GM18909 (cell line): ENCODE measurements around the gene SCP2D1.
"Not testable (repeated sequence)": the region's sequence is repeated elsewhere in the genome, so short reads cannot be mapped to it uniquely, and the experiment has no call there.

ENCODE experiments used
- ATAC-seq: cut with Tn5 transposase; IDR thresholded peaks from one replicate; pipeline ENCODE4 v1.9.1; 2021; ENCODE audit warnings: mild to moderate bottlenecking; ENCODE audit not compliant: unreplicated experiment, poor library complexity

Gene SCP2D1

GRCh38 chr20:18813483-18813882, at the start of gene SCP2D1:
Gene SCP2D1 (plus strand): TSS chr20:18813783. CDS start chr20:18813816, 33 bp downstream.
- ATAC-seq: no peak

DNA sequence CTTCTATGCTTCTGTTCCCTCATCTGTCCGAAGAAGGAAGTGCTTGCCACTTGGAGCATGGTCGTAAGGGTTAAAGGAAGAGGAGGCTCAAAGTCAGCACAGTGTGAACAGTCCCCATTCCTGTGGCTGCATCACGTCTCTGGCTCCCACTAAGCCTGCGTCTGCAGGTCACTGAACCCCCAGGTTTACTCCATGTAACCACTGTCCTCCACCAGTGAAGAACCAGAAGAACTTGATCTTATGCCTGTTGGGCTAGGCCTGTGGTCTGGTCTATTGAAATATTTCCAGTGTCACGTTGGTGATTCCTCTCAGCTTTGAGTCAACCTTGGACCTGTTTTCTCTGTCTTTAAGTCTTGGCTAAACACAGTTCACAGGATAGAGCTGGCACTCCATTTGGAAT, 45.9 kb upstream of the SCP2D1 start:
- no peak for ATAC-seq

GRCh38 chr20:18773566-18773965, 40.0 kb upstream of the SCP2D1 start:
- no peak for ATAC-seq

GRCh38 chr20:18774207-18774606, 39.4 kb upstream of the SCP2D1 start:
- ATAC-seq: no peak

DNA sequence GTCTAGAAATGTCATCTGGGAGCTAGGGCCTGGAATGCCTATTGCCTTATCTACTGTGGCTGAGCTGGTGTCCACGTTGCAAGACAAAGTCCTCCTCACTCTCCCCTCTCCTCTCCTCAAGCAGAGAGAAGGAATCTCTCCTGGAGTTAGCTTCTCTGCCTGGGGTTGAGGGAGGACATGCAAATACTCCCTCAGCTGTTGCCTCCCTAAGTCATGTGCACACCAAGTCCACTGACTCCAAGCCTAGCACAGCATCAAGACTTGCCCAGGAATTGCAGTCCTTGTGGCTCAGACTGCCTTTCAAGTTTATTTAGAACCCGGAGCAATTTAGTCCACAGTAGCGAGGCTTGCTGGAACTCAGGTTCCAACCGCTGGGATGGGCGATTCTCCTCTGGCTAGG, 38.0 kb upstream of the SCP2D1 start:
- no peak for ATAC-seq

GRCh38 chr20:18778690-18779392, 34.7 kb upstream of the SCP2D1 start:
- ATAC-seq: no peak

DNA sequence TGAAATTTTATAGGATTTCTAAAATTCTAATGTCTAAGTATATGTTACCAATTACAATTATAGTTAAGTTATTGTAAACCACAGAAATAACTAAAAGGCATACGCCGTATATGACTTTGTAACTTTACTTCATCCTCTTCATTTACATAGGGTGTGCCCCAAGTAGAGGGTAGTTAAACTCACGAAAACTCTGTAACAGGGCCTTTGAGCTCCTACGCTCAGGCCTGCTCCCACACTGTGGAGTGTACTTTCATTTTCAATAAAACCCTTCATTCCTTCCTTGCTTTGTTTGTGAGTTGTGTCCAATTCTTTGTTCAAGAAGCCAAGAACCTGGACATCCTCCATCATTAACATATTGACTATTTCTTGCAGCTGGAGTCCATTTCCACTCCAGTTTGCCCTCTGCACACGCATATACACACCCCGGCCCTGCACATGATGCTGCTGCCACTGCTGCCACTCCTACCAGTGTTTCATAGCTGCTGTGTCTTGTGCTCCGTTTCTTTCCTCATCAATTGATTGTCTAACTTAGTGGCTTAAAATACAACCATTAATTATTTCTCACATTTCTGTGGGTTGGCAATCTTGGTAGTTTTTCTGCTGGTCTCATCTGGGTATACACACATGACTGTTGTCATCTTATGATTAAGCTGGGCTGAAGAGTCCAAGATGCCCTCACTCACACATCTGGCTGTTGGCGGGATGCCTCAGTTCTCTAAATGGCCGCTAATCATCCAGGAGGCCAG, 33.0 kb upstream of the SCP2D1 start:
- ATAC-seq: no peak

DNA sequence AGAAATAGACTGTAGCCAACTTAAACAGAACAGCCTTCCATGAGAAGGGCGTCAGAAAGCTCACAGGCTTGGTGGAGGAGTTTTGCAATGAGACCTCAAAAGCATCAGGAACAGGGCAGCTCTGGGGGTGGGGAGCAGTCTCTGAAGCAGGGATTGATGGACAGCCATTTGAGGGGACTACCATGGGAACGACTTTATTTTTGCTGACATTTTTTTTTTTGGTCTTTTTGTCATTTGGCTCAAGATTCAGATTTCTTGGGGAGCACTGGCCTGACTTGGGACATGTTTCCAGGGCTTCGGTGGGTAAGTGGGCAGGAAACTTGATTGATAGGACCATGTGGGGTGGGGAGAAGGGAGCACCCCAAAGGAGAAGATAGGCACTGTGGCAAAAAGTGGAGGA, 32.1 kb upstream of the SCP2D1 start:
- ATAC-seq: no peak

GRCh38 chr20:18783385-18783959, 30.1 kb upstream of the SCP2D1 start:
- ATAC-seq: no peak

DNA sequence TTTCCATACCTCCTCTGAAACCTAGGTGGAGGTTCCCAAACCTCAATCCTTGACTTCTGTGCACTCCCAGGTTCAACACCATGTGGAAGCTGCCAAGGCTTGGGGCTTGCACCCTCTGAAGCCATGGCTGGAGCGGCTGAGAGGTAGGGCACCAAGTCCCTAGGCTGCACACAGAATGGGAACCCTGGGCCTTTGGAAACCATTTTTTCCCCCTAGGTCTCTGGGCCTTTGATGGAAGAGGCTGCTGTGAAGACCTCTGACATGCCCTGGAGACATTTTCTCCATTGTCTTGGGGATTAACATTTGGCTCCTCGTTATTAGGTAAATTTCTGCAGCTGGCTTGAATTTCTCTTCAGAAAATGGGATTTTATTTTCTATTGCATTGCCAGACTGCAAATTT, 26.5 kb upstream of the SCP2D1 start:
- ATAC-seq: not testable (repeated sequence)

DNA sequence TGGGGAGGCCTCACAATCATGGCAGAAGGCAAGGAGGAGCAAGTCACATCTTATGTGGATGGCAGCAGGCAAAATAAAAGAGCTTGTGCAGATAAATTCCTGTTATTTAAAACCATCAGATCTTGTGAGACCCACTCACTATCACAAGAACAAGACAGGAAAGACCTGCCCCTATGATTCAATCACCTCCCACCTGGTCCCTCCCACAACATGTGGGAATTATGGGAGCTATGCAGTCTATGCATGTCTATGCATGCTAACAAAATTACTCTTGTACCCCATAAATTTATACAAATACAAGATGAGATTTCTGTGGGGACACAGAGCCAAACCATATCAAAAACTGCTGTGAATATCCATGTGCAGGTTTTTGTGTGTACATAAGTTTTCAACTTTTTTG, 25.6 kb upstream of the SCP2D1 start:
- no peak for ATAC-seq

DNA sequence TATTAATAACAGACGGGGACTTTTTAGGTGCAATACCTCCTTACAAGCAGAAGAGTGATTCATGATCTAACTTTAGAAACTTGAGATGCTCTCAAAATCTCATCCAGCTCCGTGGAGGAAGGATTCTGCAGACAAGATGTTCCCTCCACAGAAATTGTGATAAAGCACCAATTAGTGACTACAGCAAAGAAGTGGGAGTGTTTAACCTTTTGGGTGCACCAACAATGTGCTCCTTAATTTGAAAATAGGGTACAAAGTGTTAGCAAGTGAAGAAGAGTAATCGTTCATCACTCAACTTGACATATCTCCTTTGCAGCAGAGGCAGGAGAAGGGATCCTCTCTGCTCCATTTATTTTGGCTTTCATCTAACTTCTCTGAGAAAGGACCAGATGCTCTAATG, 22.8 kb upstream of the SCP2D1 start:
- ATAC-seq: no peak

- peak; percentile 99 for ATAC-seq
These were observed 19.8 kb upstream of the SCP2D1 start for GRCh38 chr20:18793625-18794427.

DNA sequence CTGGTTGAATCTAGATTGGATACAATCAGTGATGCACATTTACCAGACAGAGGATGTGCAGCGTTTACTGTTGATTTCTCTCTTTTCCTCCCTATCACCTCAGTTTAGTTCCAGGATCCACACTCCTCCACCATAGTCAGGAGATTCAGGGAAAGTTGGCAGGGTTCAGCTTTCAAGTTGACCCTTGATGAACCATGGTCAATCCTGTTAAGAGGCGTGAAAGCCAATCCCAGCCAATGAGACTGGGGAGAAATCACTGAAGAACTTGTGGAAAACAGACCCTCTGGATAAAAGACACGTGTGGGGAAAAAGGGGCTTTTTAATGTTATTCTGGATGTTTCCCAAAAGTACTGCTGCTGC, 19.2 kb upstream of the SCP2D1 start:
- no peak for ATAC-seq

DNA sequence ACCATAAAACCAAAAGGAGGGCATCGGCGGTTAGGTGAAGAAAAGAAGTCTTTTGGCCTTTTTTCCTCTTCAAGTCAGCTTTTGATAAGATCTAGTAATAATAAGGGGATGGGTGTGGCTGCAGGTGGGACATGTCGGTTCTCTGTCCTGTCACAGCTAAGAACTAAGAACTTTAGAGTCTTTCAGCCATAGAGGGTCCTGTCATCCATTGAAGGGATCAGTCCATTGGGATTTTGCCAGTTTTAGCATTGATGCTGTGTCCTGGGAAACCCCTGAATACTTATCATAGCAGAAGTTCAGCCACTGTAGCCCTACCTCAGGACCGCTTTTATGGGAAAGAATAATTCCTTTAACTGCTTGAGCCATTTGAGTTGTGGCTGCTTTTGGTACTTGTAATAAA, 18.2 kb upstream of the SCP2D1 start:
- ATAC-seq: no peak

GRCh38 chr20:18796282-18796833, 17.2 kb upstream of the SCP2D1 start:
- no peak for ATAC-seq

GRCh38 chr20:18801516-18801915, 12.1 kb upstream of the SCP2D1 start:
- no peak for ATAC-seq

- ATAC-seq: no peak
These were observed 11.5 kb upstream of the SCP2D1 start for GRCh38 chr20:18802012-18802634.

DNA sequence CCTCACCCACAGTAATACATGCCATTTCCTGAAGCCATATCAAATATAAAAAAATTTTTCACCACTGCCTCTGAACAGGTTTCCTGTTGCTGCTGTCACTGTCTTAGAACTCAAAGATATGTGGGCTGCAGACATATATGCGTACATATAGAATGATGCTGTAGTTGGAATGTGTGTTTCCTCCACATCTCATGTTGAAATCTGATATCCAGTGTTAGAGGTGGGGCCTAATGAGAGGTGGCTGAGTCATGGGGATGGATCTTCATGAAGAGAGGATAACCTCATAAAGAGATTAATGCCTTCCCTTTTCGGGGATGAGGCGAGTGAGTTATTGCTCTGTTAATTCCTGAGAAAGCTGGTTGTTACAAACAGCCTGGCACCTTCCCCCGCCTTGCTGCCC, 7.7 kb upstream of the SCP2D1 start:
- ATAC-seq: no peak

GRCh38 chr20:18808712-18809111, 4.9 kb upstream of the SCP2D1 start:
- ATAC-seq: no peak
